Natural killer cell (primary cell): ENCODE data around the gene HOXB5. TPM values are rescaled to one million over a fixed set of nuclear protein-coding genes. Genes with fewer than 3 reads are reported as not detected.
A peak's percentile ranks its signal among the peaks of the same experiment; 100 is the strongest.

Experiments
- ATAC-seq, 3 donors: fragments of 150-1000 bp in 2 of 3; fragments of 200-7000 bp in 1 of 3; cut with Tn5 transposase; 1 replicate in 1 of 3; 2 replicates in 2 of 3; pipeline ENCODE4 v1.10.0; 2021; ENCODE audit warnings: mild to moderate bottlenecking in 2 of 3, moderate library complexity in 2 of 3
- DNase-seq, 2 donors: peaks; one replicate each; pipeline versions ENCODE4 v3.0.0 to v3.0.0-alpha.2; 2013 to 2021; ENCODE audit warnings: mixed read lengths in 1 of 2
- H3K27ac ChIP-seq: one replicate; pipeline ENCODE4 v1.5.1; 2013; ENCODE audit warnings: mild to moderate bottlenecking, low read length
- H3K27me3 ChIP-seq: one replicate; pipeline ENCODE4 v1.6.1; 2013; ENCODE audit warnings: low read length; ENCODE audit not compliant: control insufficient read depth, insufficient read depth
- H3K36me3 ChIP-seq: one replicate; pipeline ENCODE4 v1.6.1; 2013; ENCODE audit warnings: low read length; ENCODE audit not compliant: control insufficient read depth, insufficient read depth
- H3K4me1 ChIP-seq: one replicate; pipeline ENCODE4 v1.6.1; 2013; ENCODE audit warnings: low read length; ENCODE audit not compliant: control insufficient read depth, insufficient read depth
- H3K4me3 ChIP-seq: one replicate; pipeline ENCODE4 v1.5.1; 2013; ENCODE audit warnings: low read length
- H3K9me3 ChIP-seq: one replicate; pipeline ENCODE4 v1.6.1; 2013; ENCODE audit warnings: low read length; ENCODE audit not compliant: control insufficient read depth, insufficient read depth
- H3K27ac Mint-ChIP-seq, 2 donors: one replicate each; pipeline ENCODE4 v1.8.0; 2022; ENCODE audit warnings: mild to moderate bottlenecking in 2 of 2, mixed read lengths in 2 of 2, moderate library complexity in 1 of 2
- H3K27me3 Mint-ChIP-seq, 2 donors: one replicate each; pipeline ENCODE4 v1.8.0; 2022; ENCODE audit warnings: low read depth in 2 of 2, mixed read lengths in 2 of 2
- H3K36me3 Mint-ChIP-seq: one replicate; pipeline ENCODE4 v1.8.0; 2022; ENCODE audit warnings: mixed read lengths
- H3K4me1 Mint-ChIP-seq, 2 donors: one replicate each; pipeline ENCODE4 v1.8.0; 2022; ENCODE audit warnings: mixed read lengths in 2 of 2
- H3K4me3 Mint-ChIP-seq: one replicate; pipeline ENCODE4 v1.8.0; 2022; ENCODE audit warnings: mild to moderate bottlenecking, moderate library complexity, mixed read lengths
- H3K9me3 Mint-ChIP-seq, 2 donors: one replicate each; pipeline ENCODE4 v1.8.0; 2022; ENCODE audit warnings: mixed read lengths in 2 of 2
- CTCF ChIP-seq: fragments of 200-600 bp; IDR thresholded peaks from one replicate; pipeline ENCODE4 v1.8.0; 2022; ENCODE audit warnings: antibody characterized with exemption
- WGBS: methylation state at CpG from one replicate; pipeline ENCODE4 v1.1.7; 2013; ENCODE audit warnings: missing lambda C conversion rate; ENCODE audit not compliant: insufficient coverage; 5-methylcytosine and 5-hydroxymethylcytosine counted together
- intact Hi-C: fragments of 100-400 bp; cut with micrococcal nuclease; formaldehyde crosslinking; loops from one replicate; pipeline ENCODE4 v1.14.2; 2022
- total RNA-seq, 4 donors: library from RNA; stranded (reverse); fragments of 120-200 nt in 1 of 4; gene quantifications; one replicate each; pipeline versions ENCODE4 v1.2.3 to v1.2.4, GENCODE V29; 2013 to 2022

Gene HOXB5
- total RNA-seq, 3 donors from 2014 or later (not counting 1 experiment from before 2014, with no cell fraction given), result not detected

DNA sequence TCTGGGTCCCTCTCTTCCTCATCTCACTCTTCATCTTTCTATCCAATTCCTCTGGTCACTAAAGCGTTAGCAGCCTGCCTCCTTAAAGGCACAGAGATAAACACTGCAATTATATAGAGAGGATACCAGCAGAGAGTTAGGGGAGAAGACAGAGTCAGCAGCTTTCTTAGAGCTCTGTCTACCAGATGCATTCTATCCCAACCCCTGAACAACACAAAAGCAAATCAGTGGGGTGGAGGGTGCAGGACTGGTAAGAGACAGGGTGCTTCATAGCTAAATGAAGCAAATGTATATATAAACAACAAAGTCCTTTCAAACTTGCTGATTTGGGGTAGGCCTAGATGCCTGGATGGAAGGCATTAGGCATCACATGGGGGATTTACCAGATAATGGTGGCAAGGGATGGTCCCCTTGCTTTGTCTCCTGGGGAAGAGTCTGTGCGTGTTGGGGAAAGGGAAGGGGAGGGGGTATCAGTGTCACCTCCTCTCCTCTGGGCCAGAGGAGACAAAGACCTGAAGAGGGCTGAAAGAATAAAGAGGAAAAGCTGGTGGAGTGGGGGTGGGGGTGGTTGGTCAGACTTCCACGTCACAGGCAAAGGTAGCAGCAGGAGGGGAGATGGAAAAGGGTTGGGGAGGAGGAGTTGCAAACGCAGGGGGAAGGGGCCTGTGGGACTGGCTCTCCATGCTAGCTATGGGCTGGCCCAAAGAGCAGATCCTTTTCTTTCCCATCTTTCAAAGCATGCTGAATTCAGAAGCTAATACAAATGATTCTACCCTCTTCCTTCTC is 27.5 kb downstream of the HOXB5 start:
- H3K36me3 ChIP-seq, result no peaks in the 10 kb centered on the region
- H3K9me3 ChIP-seq, result no peaks in the 10 kb centered on the region
- Mint-ChIP-seq H3K4me1 (peaks cover 13 to 18% of the 10 kb centered on the region in 2 donors), H3K9me3 (no peaks in the 10 kb centered on the region), H3K36me3 (no peaks in the 10 kb centered on the region), H3K27me3 (peaks cover 0 to 10% of the 10 kb centered on the region in 2 donors), H3K27ac (no peak overlapping the region), H3K4me3 (no peak overlapping the region)
- DNase-seq (no peak), ATAC-seq (no peak)
- 87% methylated on average over 3 of the region's 4 CpGs for WGBS
- intact Hi-C loops, result no loop called here
- H3K4me3 ChIP-seq, result no peak overlapping the region
- H3K27me3 ChIP-seq, result no peaks in the 10 kb centered on the region
- peaks cover 16% of the 10 kb centered on the region for H3K4me1 ChIP-seq
- TF ChIP-seq CTCF, result no peak
- H3K27ac ChIP-seq, result no peak overlapping the region

GRCh38 chr17:48565022-48565554 is 28.5 kb downstream of the HOXB5 start:
- Mint-ChIP-seq H3K4me3 (peak overlapping the region; percentile 21), H3K4me1 (peaks cover 15 to 20% of the 10 kb centered on the region in 2 donors), H3K27ac (no peak overlapping the region), H3K9me3 (no peaks in the 10 kb centered on the region), H3K36me3 (no peaks in the 10 kb centered on the region), H3K27me3 (peaks cover 0 to 10% of the 10 kb centered on the region in 2 donors)
- Histone ChIP-seq H3K4me1 (peaks cover 18% of the 10 kb centered on the region), H3K36me3 (no peaks in the 10 kb centered on the region), H3K9me3 (no peaks in the 10 kb centered on the region), H3K27ac (no peak overlapping the region), H3K4me3 (no peak overlapping the region), H3K27me3 (no peaks in the 10 kb centered on the region)
- TF ChIP-seq CTCF, result no peak
- 82% methylated on average over 1 of the region's 2 CpGs for WGBS
- intact Hi-C loops, result no loop called here
- no peak for DNase-seq
- ATAC-seq, result no peak

- DNase-seq (no peak), ATAC-seq (peak in 2 of 3 donors; percentile 34 to 51)
- no peaks in the 10 kb centered on the region for H3K9me3 ChIP-seq
- Mint-ChIP-seq H3K27me3 (peaks cover 0 to 8% of the 10 kb centered on the region in 2 donors), H3K27ac (no peak overlapping the region), H3K9me3 (no peaks in the 10 kb centered on the region), H3K36me3 (no peaks in the 10 kb centered on the region), H3K4me1 (peaks cover 15 to 20% of the 10 kb centered on the region in 2 donors), H3K4me3 (peak overlapping the region; percentile 21)
- H3K4me3 ChIP-seq, result no peak overlapping the region
- no peak for TF ChIP-seq CTCF
- H3K36me3 ChIP-seq, result no peaks in the 10 kb centered on the region
- intact Hi-C loops, result no loop called here
- H3K4me1 ChIP-seq, result peaks cover 18% of the 10 kb centered on the region
- no peak overlapping the region for H3K27ac ChIP-seq
- H3K27me3 ChIP-seq, result no peaks in the 10 kb centered on the region
- WGBS, result 51% methylated on average over 73 of the region's 73 CpGs
These were observed 29.2 kb downstream of the HOXB5 start for GRCh38 chr17:48564188-48565021.
